Measurements from ENCODE around the gene MTX1.
"Not testable (repeated sequence)": the region's sequence is repeated elsewhere in the genome, so short reads cannot be mapped to it uniquely, and the experiment has no call there.

Gene MTX1

GRCh38 chr1:155210314-155211104 is 2.0 kb downstream of the MTX1 start:
- DNase-seq (ENCODE audit: low spot score) (no peak), ATAC-seq (ENCODE audit: low read depth) (no peak)
- TF ChIP-seq, protein P1, sequence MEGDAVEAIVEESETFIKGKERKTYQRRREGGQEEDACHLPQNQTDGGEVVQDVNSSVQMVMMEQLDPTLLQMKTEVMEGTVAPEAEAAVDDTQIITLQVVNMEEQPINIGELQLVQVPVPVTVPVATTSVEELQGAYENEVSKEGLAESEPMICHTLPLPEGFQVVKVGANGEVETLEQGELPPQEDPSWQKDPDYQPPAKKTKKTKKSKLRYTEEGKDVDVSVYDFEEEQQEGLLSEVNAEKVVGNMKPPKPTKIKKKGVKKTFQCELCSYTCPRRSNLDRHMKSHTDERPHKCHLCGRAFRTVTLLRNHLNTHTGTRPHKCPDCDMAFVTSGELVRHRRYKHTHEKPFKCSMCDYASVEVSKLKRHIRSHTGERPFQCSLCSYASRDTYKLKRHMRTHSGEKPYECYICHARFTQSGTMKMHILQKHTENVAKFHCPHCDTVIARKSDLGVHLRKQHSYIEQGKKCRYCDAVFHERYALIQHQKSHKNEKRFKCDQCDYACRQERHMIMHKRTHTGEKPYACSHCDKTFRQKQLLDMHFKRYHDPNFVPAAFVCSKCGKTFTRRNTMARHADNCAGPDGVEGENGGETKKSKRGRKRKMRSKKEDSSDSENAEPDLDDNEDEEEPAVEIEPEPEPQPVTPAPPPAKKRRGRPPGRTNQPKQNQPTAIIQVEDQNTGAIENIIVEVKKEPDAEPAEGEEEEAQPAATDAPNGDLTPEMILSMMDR (IDR thresholded peaks at IDR 0.05; ENCODE audit: poor library complexity, severe bottlenecking): no peak
- H3K27ac ChIP-seq (ENCODE audit: poor library complexity, severe bottlenecking): peak overlapping the region; percentile 73
- no peak overlapping the region for H3K4me3 ChIP-seq (ENCODE audit: severe bottlenecking)
- peaks cover 8% of the 10 kb centered on the region; the same call in 1 of the 2 replicates for H3K36me3 ChIP-seq (ENCODE audit: low read depth)
- H3K9me3 ChIP-seq (ENCODE audit: severe bottlenecking): no peaks in the 10 kb centered on the region
- H3K27me3 ChIP-seq (ENCODE audit: insufficient read depth, poor library complexity, severe bottlenecking): no peaks in the 10 kb centered on the region
- peaks cover 3% of the 10 kb centered on the region for H3K4me1 ChIP-seq (ENCODE audit: insufficient read depth, poor library complexity, severe bottlenecking)

DNA sequence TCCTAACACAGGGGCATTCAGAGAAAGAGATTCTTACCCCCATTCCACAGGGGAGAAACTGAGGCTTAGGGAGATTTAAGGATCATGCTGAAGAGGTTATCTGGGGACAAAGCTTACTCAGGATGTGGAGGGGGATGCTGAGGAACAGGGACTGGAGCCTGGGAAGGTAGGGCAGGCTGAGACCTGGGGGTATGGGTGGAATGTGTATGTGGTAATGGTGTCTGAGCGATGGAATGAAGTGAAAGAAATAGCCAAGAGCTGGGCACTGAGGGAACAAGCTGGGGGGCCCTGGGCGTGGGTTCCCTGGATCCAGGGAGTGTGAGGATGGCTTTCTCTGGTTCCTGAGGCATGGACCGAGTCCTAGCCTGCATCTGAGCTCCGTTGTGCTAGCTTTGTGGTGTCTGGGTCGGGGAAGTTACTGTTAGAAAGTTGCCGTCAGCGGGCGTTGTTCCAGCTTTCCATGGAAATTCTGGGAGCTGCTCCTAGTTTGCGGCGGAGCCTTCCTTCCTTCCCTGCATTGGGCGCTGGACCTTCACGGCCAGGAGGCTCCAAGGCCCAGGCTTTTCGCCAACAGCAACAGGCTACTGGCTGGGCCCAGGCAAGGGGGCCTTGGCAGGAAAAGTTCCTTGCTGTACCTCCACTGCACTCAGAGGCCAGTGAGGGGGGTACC is 3.0 kb downstream of the MTX1 start:
- not testable (repeated sequence) for H3K36me3 ChIP-seq (ENCODE audit: low read depth); H3K27ac ChIP-seq (ENCODE audit: poor library complexity, severe bottlenecking); DNase-seq (ENCODE audit: low spot score); ATAC-seq (ENCODE audit: low read depth); H3K9me3 ChIP-seq (ENCODE audit: severe bottlenecking); H3K4me1 ChIP-seq (ENCODE audit: insufficient read depth, poor library complexity, severe bottlenecking); H3K27me3 ChIP-seq (ENCODE audit: insufficient read depth, poor library complexity, severe bottlenecking); H3K4me3 ChIP-seq (ENCODE audit: severe bottlenecking)

GRCh38 chr1:155212051-155212440 is 3.6 kb downstream of the MTX1 start:
- ATAC-seq (ENCODE audit: low read depth); DNase-seq (ENCODE audit: low spot score); H3K27ac ChIP-seq (ENCODE audit: poor library complexity, severe bottlenecking); H3K9me3 ChIP-seq (ENCODE audit: severe bottlenecking); H3K27me3 ChIP-seq (ENCODE audit: insufficient read depth, poor library complexity, severe bottlenecking); H3K4me1 ChIP-seq (ENCODE audit: insufficient read depth, poor library complexity, severe bottlenecking); H3K36me3 ChIP-seq (ENCODE audit: low read depth); H3K4me3 ChIP-seq (ENCODE audit: severe bottlenecking): not testable (repeated sequence)

- DNase-seq (ENCODE audit: low spot score); H3K27me3 ChIP-seq (ENCODE audit: insufficient read depth, poor library complexity, severe bottlenecking); H3K4me1 ChIP-seq (ENCODE audit: insufficient read depth, poor library complexity, severe bottlenecking); H3K36me3 ChIP-seq (ENCODE audit: low read depth); H3K4me3 ChIP-seq (ENCODE audit: severe bottlenecking); H3K9me3 ChIP-seq (ENCODE audit: severe bottlenecking); H3K27ac ChIP-seq (ENCODE audit: poor library complexity, severe bottlenecking): not testable (repeated sequence)
- ATAC-seq (ENCODE audit: low read depth): 0 out of 3 replicates have a peak, but pooled peaks have one; percentile 7
Observed at GRCh38 chr1:155214702-155215101, 6.2 kb downstream of the MTX1 start.

- TF ChIP-seq, protein P1 (IDR thresholded peaks at IDR 0.05; ENCODE audit: poor library complexity, severe bottlenecking): no peak
- Histone ChIP-seq H3K9me3 (ENCODE audit: severe bottlenecking) (no peaks in the 10 kb centered on the region), H3K36me3 (ENCODE audit: low read depth) (no peaks in the 10 kb centered on the region), H3K4me1 (ENCODE audit: insufficient read depth, poor library complexity, severe bottlenecking) (no peaks in the 10 kb centered on the region), H3K27me3 (ENCODE audit: insufficient read depth, poor library complexity, severe bottlenecking) (no peaks in the 10 kb centered on the region), H3K27ac (ENCODE audit: poor library complexity, severe bottlenecking) (no peak overlapping the region), H3K4me3 (ENCODE audit: severe bottlenecking) (no peak overlapping the region)
- ATAC-seq (ENCODE audit: low read depth): no peak
- DNase-seq (ENCODE audit: low spot score): no peak
Observed at GRCh38 chr1:155218854-155219591, 10.5 kb downstream of the MTX1 start.

DNA sequence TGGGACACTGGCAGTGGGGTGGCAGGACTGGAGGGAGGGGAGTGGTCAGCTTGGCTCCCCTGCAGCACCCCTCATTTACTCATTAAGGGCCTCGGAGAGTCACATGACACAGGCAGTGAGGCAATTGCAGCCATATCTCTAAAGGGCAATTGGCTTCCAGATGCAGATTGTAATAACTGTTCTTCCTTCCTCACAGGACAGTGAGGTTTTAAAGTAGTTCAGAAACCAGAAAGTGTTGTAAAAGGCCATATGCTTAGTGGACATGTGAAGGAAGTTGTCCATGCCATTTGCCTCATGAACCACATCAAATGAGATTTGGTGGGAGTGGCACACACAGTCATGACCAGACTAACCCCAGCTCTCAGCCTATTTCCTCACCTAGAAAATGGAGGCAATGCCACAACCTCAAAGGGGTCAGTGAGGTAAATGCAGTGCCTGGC is 11.1 kb downstream of the MTX1 start:
- no peak overlapping the region for H3K4me3 ChIP-seq (ENCODE audit: severe bottlenecking)
- DNase-seq (ENCODE audit: low spot score) (no peak), ATAC-seq (ENCODE audit: low read depth) (no peak)
- H3K36me3 ChIP-seq (ENCODE audit: low read depth): no peaks in the 10 kb centered on the region
- no peaks in the 10 kb centered on the region for H3K27me3 ChIP-seq (ENCODE audit: insufficient read depth, poor library complexity, severe bottlenecking)
- peaks cover 5% of the 10 kb centered on the region for H3K4me1 ChIP-seq (ENCODE audit: insufficient read depth, poor library complexity, severe bottlenecking)
- no peaks in the 10 kb centered on the region for H3K9me3 ChIP-seq (ENCODE audit: severe bottlenecking)
- TF ChIP-seq, protein P1 (IDR thresholded peaks at IDR 0.05; ENCODE audit: poor library complexity, severe bottlenecking): no peak
- no peak overlapping the region for H3K27ac ChIP-seq (ENCODE audit: poor library complexity, severe bottlenecking)

- H3K4me3 ChIP-seq (ENCODE audit: severe bottlenecking); H3K36me3 ChIP-seq (ENCODE audit: low read depth); DNase-seq (ENCODE audit: low spot score); H3K9me3 ChIP-seq (ENCODE audit: severe bottlenecking); H3K27me3 ChIP-seq (ENCODE audit: insufficient read depth, poor library complexity, severe bottlenecking): not testable (repeated sequence)
- H3K27ac ChIP-seq (ENCODE audit: poor library complexity, severe bottlenecking): peak overlapping the region; percentile 32
- peak; percentile 10; the same call in 1 of the 3 replicates for ATAC-seq (ENCODE audit: low read depth)
- peaks cover 13% of the 10 kb centered on the region for H3K4me1 ChIP-seq (ENCODE audit: insufficient read depth, poor library complexity, severe bottlenecking)
Observed at GRCh38 chr1:155220211-155220965, 11.9 kb downstream of the MTX1 start.
